Activated CD8-positive, alpha-beta memory T cell treated with anti-CD3 and anti-CD28 coated beads, Interleukin-2, amount 50 U/mL, for 24 hours (primary cell): ENCODE measurements around the gene FSD1.

Experiments used
- DNase-seq: peaks from one replicate; pipeline ENCODE4 v3.0.0-alpha.2; 2020; ENCODE audit errors: extremely low read depth

Gene FSD1

GRCh38 chr19:4365341-4365740 lies 60.9 kb downstream of the FSD1 start:
- no peak for DNase-seq

- no peak for DNase-seq
These were observed 61.6 kb downstream of the FSD1 start for GRCh38 chr19:4365791-4366665.

- no peak for DNase-seq
These were observed 62.4 kb downstream of the FSD1 start for GRCh38 chr19:4366666-4367335.

GRCh38 chr19:4367336-4367723 lies 62.9 kb downstream of the FSD1 start:
- no peak for DNase-seq

- DNase-seq: no peak
These were observed 63.4 kb downstream of the FSD1 start for GRCh38 chr19:4367781-4368127.

- no peak for DNase-seq
These were observed 63.9 kb downstream of the FSD1 start for GRCh38 chr19:4368128-4368820.

GRCh38 chr19:4369109-4369887 lies 64.9 kb downstream of the FSD1 start:
- DNase-seq: peak; percentile 29

- peak; percentile 36 for DNase-seq
These were observed 65.5 kb downstream of the FSD1 start for GRCh38 chr19:4369888-4370260.

GRCh38 chr19:4370418-4371041 lies 66.1 kb downstream of the FSD1 start:
- DNase-seq: no peak

GRCh38 chr19:4371247-4372164 lies 67.1 kb downstream of the FSD1 start:
- no peak for DNase-seq

- DNase-seq: no peak
These were observed 68.0 kb downstream of the FSD1 start for GRCh38 chr19:4372165-4373012.

GRCh38 chr19:4373013-4373367 lies 68.6 kb downstream of the FSD1 start:
- no peak for DNase-seq
